SH-SY5Y (cell line): ENCODE data around the gene SNX30.

ENCODE experiments used
- GATA2 ChIP-seq: IDR thresholded peaks from 2 replicates; pipeline ENCODE4 v1.6.1; 2011; ENCODE audit warnings: mild to moderate bottlenecking, low read depth, low read length
- GATA3 ChIP-seq: IDR thresholded peaks from 2 replicates; pipeline ENCODE4 v1.6.1; 2011; ENCODE audit warnings: low read depth, mild to moderate bottlenecking, low read length, moderate library complexity

DNA sequence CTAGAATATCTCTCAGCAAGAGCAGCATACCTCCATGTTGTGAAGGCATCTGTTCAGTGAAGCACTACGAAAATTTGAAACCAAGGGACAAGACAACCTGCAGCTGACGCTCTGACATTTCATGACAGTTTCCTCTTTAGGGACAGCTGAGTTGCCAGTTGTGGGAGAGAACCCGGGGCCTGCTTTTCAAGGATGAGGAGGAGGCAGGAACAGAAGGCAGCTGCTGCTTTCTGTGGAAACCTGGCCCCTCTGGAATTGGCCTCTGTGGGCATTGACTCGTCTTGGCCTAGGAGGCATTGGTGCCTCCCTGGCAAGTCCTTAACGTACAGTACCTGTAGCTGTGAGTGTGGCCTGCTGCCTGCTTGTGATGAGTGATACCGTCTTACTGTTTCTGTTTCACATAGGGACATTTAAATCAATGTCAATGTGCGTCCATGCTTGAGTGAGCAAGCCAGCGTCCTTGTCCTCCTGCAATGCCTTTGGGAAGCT, 118.5 kb downstream of the SNX30 start:
- TF ChIP-seq GATA2 (no peak), GATA3 (no peak)
